Prostate gland (tissue), 2 donors: ENCODE measurements around the gene MADD. TPM values are rescaled to one million over a fixed set of nuclear protein-coding genes. Genes with fewer than 3 reads are reported as not detected.

Source experiments
- DNase-seq: peaks from one replicate; pipeline ENCODE4 v3.0.0-alpha.2; 2019; ENCODE audit warnings: low spot score
- H3K27ac ChIP-seq, 2 donors: fragments of 200-600 bp; sonication (generic); 2 replicates each; pipeline ENCODE4 v1.5.1; 2017 to 2019
- H3K27me3 ChIP-seq: fragments of 200-600 bp; sonication (generic); replicated peaks from 2 replicates; pipeline ENCODE4 v1.5.1; 2019; ENCODE audit not compliant: insufficient read depth
- H3K36me3 ChIP-seq, 2 donors: fragments of 200-600 bp; sonication (generic); 1 replicate in 1 of 2; 2 replicates in 1 of 2; pipeline versions ENCODE4 v1.5.1 to v1.8.1; 2017 to 2019
- H3K4me1 ChIP-seq: fragments of 200-600 bp; sonication (generic); replicated peaks from 2 replicates; pipeline ENCODE4 v1.5.1; 2019
- H3K4me3 ChIP-seq, 2 donors: fragments of 200-600 bp; sonication (generic); 2 replicates each; pipeline ENCODE4 v1.5.1; 2017 to 2019
- H3K9me3 ChIP-seq: fragments of 200-600 bp; sonication (generic); 2 replicates; pipeline ENCODE4 v1.5.1; 2017
- CTCF ChIP-seq, 4 experiments: fragments of 200-600 bp in 2 of 4; fragments of 450-650 bp in 2 of 4; sonication (generic) in 2 of 4; IDR thresholded peaks; 1 replicate in 3 of 4; 2 replicates in 1 of 4; pipeline ENCODE4 v1.5.1; 2016 to 2019; ENCODE audit warnings: antibody characterized with exemption in 4 of 4, mild to moderate bottlenecking in 2 of 4, moderate library complexity in 2 of 4
- POLR2A ChIP-seq: fragments of 450-650 bp; IDR thresholded peaks from one replicate; pipeline ENCODE4 v1.6.1; 2016; ENCODE audit warnings: antibody characterized with exemption, mild to moderate bottlenecking
- POLR2AphosphoS5 ChIP-seq: sonication (generic); formaldehyde crosslinking; IDR thresholded peaks from one replicate; pipeline ENCODE4 v1.6.1; 2017; ENCODE audit warnings: antibody characterized with exemption
- WGBS: methylation state at CpG from one replicate; pipeline ENCODE4 v1.1.5; 2018; 5-methylcytosine and 5-hydroxymethylcytosine counted together
- intact Hi-C: fragments of 100-400 bp; cut with DNase I; formaldehyde crosslinking; loops from one replicate; pipeline ENCODE4 v1.14.2; 2022
- total RNA-seq, 2 donors: library from RNA; depleted of rRNA; stranded (reverse); fragments of >200 nt; gene quantifications; one replicate each; pipeline ENCODE4 v1.1.0, GENCODE V29; 2016

Gene MADD
- total RNA-seq, 2 donors from 2014 or later: 53.6 to 87.3 TPM

GRCh38 chr11:47347137-47347536 lies 77.2 kb downstream of the MADD start:
- Histone ChIP-seq H3K4me3 (no peak overlapping the region), H3K4me1 (no peaks in the 10 kb centered on the region), H3K27ac (no peak overlapping the region), H3K36me3 (no peaks in the 10 kb centered on the region), H3K9me3 (no peaks in the 10 kb centered on the region), H3K27me3 (no peaks in the 10 kb centered on the region)
- WGBS: 76% methylated on average over 5 of the region's 5 CpGs
- no peak for TF ChIP-seq CTCF (IDR thresholded peaks at IDR 0.05)
- no peak for TF ChIP-seq POLR2AphosphoS5
- no peak for TF ChIP-seq POLR2A
- intact Hi-C loops: no loop called here
- DNase-seq: no peak

GRCh38 chr11:47348131-47348802 lies 78.3 kb downstream of the MADD start:
- intact Hi-C loops: no loop called here
- Histone ChIP-seq H3K4me1 (no peaks in the 10 kb centered on the region), H3K9me3 (no peaks in the 10 kb centered on the region), H3K27ac (no peak overlapping the region), H3K4me3 (no peak overlapping the region), H3K36me3 (no peaks in the 10 kb centered on the region), H3K27me3 (no peaks in the 10 kb centered on the region)
- 83% methylated on average over 24 of the region's 24 CpGs for WGBS
- no peak for DNase-seq
- no peak for TF ChIP-seq POLR2AphosphoS5
- no peak for TF ChIP-seq CTCF (IDR thresholded peaks at IDR 0.05)
- no peak for TF ChIP-seq POLR2A

- H3K27ac ChIP-seq: no peak overlapping the region
- no peak overlapping the region for H3K4me3 ChIP-seq
- H3K4me1 ChIP-seq: no peaks in the 10 kb centered on the region
- DNase-seq: no peak
- no peaks in the 10 kb centered on the region for H3K27me3 ChIP-seq
- no peaks in the 10 kb centered on the region for H3K9me3 ChIP-seq
- intact Hi-C loops: no loop called here
- H3K36me3 ChIP-seq: no peaks in the 10 kb centered on the region
- WGBS: 77% methylated on average over 6 of the region's 8 CpGs
- TF ChIP-seq POLR2A (no peak), CTCF (IDR thresholded peaks at IDR 0.05) (no peak), POLR2AphosphoS5 (no peak)
Observed at GRCh38 chr11:47348859-47349258, 78.9 kb downstream of the MADD start.

- no peaks in the 10 kb centered on the region for H3K36me3 ChIP-seq
- TF ChIP-seq CTCF (IDR thresholded peaks at IDR 0.05) (no peak), POLR2A (no peak), POLR2AphosphoS5 (no peak)
- no peak overlapping the region for H3K4me3 ChIP-seq
- no peak overlapping the region for H3K27ac ChIP-seq
- DNase-seq: no peak
- H3K27me3 ChIP-seq: no peaks in the 10 kb centered on the region
- H3K9me3 ChIP-seq: no peaks in the 10 kb centered on the region
- WGBS: 88% methylated on average over 18 of the region's 23 CpGs
- intact Hi-C loops: loop anchor here (5.0 to 10.0 kb wide), 2 partner anchors 172 to 465 kb away; partner anchors contain the start of gene ARFGAP2
- no peaks in the 10 kb centered on the region for H3K4me1 ChIP-seq
Observed at GRCh38 chr11:47349521-47350095, 79.7 kb downstream of the MADD start.

- intact Hi-C loops: loop anchor here (5.0 to 10.0 kb wide), 2 partner anchors 173 to 466 kb away; partner anchors contain the start of gene ARFGAP2
- no peak for DNase-seq
- H3K27ac ChIP-seq: no peak overlapping the region
- no peaks in the 10 kb centered on the region for H3K4me1 ChIP-seq
- no peak for TF ChIP-seq POLR2A
- TF ChIP-seq CTCF (IDR thresholded peaks at IDR 0.05): no peak
- no peak for TF ChIP-seq POLR2AphosphoS5
- H3K27me3 ChIP-seq: no peaks in the 10 kb centered on the region
- 81% methylated on average over 9 of the region's 9 CpGs for WGBS
- no peaks in the 10 kb centered on the region for H3K36me3 ChIP-seq
- H3K9me3 ChIP-seq: no peaks in the 10 kb centered on the region
- no peak overlapping the region for H3K4me3 ChIP-seq
Observed at GRCh38 chr11:47350315-47350714, 80.4 kb downstream of the MADD start.
